GM12878 (cell line): ENCODE measurements around the gene WDR91. TPM values are rescaled to one million over a fixed set of nuclear protein-coding genes. Genes with fewer than 3 reads are reported as not detected.
A peak's percentile ranks its signal among the peaks of the same experiment; 100 is the strongest.

Source experiments
- CBX3 ChIP-seq: fragments of 200-600 bp; sonication (generic); IDR thresholded peaks from 2 replicates; pipeline ENCODE4 v1.6.1; 2016; ENCODE audit warnings: low read depth, borderline replicate concordance
- DPF2 ChIP-seq: fragments of 450-650 bp; IDR thresholded peaks from 2 replicates; pipeline ENCODE4 v1.6.1; 2017; ENCODE audit warnings: mild to moderate bottlenecking
- ESRRA ChIP-seq: IDR thresholded peaks from 2 replicates; pipeline ENCODE4 v1.6.1; 2012; ENCODE audit warnings: mild to moderate bottlenecking, low read length, improper control_type of control experiment
- HDAC6 ChIP-seq: fragments of 200-600 bp; sonication (generic); IDR thresholded peaks from one replicate; pipeline ENCODE4 v1.8.0; 2017; ENCODE audit warnings: antibody characterized with exemption; ENCODE audit not compliant: unreplicated experiment
- KAT2A ChIP-seq: conservative IDR thresholded peaks from 2 replicates; pipeline ENCODE4 v1.6.1; 2011; ENCODE audit warnings: low read depth, low read length; ENCODE audit not compliant: control insufficient read depth
- MXI1 ChIP-seq: fragments of 150-350 bp; IDR thresholded peaks from 2 replicates; pipeline ENCODE4 v1.6.1; 2011; ENCODE audit warnings: low read depth, mild to moderate bottlenecking, inconsistent platforms, low read length, improper control_type of control experiment
- NBN ChIP-seq: fragments of 450-650 bp; IDR thresholded peaks from 2 replicates; pipeline ENCODE4 v1.6.1; 2016
- NFIC ChIP-seq: IDR thresholded peaks from 2 replicates; pipeline ENCODE4 v1.6.1; 2012; ENCODE audit warnings: low read depth, mild to moderate bottlenecking, inconsistent platforms, low read length, moderate library complexity
- RAD21 ChIP-seq: IDR thresholded peaks from 2 replicates; pipeline ENCODE4 v1.6.1; 2011; ENCODE audit warnings: mild to moderate bottlenecking, low read depth, low read length, moderate library complexity; ENCODE audit not compliant: insufficient read depth
- RB1 ChIP-seq: fragments of 450-650 bp; formaldehyde crosslinking; IDR thresholded peaks from 2 replicates; pipeline ENCODE4 v1.6.1; 2017; ENCODE audit warnings: mild to moderate bottlenecking, borderline replicate concordance
- SMARCA5 ChIP-seq: fragments of 450-650 bp; IDR thresholded peaks from 2 replicates; pipeline ENCODE4 v1.6.1; 2017; ENCODE audit warnings: mild to moderate bottlenecking
- STAT3 ChIP-seq: IDR thresholded peaks from 2 replicates; pipeline ENCODE4 v1.6.1; 2011; ENCODE audit warnings: low read depth, low read length, improper control_type of control experiment
- SUPT20H ChIP-seq: IDR thresholded peaks from 2 replicates; pipeline ENCODE4 v1.6.1; 2011; ENCODE audit warnings: low read depth, mild to moderate bottlenecking, low read length, moderate library complexity, borderline replicate concordance; ENCODE audit not compliant: control insufficient read depth
- TAF1 ChIP-seq: IDR thresholded peaks from 2 replicates; pipeline ENCODE4 v1.6.1; 2011; ENCODE audit warnings: mild to moderate bottlenecking, low read depth, low read length, borderline replicate concordance
- TARDBP ChIP-seq: IDR thresholded peaks from 2 replicates; pipeline ENCODE4 v1.6.1; 2016; ENCODE audit warnings: borderline replicate concordance
- TBL1XR1 ChIP-seq: IDR thresholded peaks from 2 replicates; pipeline ENCODE4 v1.6.1; 2012; ENCODE audit warnings: low read depth, low read length, improper control_type of control experiment
- YBX1 ChIP-seq: fragments of 450-650 bp; IDR thresholded peaks from 2 replicates; pipeline ENCODE4 v1.6.1; 2016; ENCODE audit warnings: antibody characterized with exemption
- ZBTB40 ChIP-seq: fragments of 450-650 bp; IDR thresholded peaks from 2 replicates; pipeline ENCODE4 v1.6.1; 2016; ENCODE audit warnings: mild to moderate bottlenecking, moderate library complexity, borderline replicate concordance
- ZNF24 ChIP-seq: fragments of 450-650 bp; IDR thresholded peaks from 2 replicates; pipeline ENCODE4 v1.6.1; 2017; ENCODE audit warnings: antibody characterized with exemption, mild to moderate bottlenecking
- ZNF384 ChIP-seq: IDR thresholded peaks from 2 replicates; pipeline ENCODE4 v1.6.1; 2012; ENCODE audit warnings: low read depth, mild to moderate bottlenecking, low read length, improper control_type of control experiment, borderline replicate concordance
- ZNF622 ChIP-seq: fragments of 450-650 bp; IDR thresholded peaks from 2 replicates; pipeline ENCODE4 v1.6.1; 2017; ENCODE audit warnings: mild to moderate bottlenecking, inconsistent platforms
- polyA plus RNA-seq, 11 experiments: library from polyadenylated mRNA; depleted of rRNA in 4 of 11; unstranded in 6 of 11; stranded (reverse) in 5 of 11; fragments of >200 nt; fragmentation: Nextera tagmentation in 4 of 11; fragmentation: Illumina TruSeq in 1 of 11; extraction: Ambion mirVana in 4 of 11; extraction: Trizol in 1 of 11; gene quantifications; 1 replicate in 1 of 11; 2 replicates in 10 of 11; pipeline versions ENCODE4 v1.2.1 to v1.2.3, GENCODE V29; 2011 to 2016; ENCODE audit warnings: inconsistent platforms in 2 of 11, missing spikeins in 2 of 11, low read depth in 1 of 11
- total RNA-seq, 4 experiments: library from RNA; depleted of rRNA in 3 of 4; stranded (reverse); fragments of >200 nt in 3 of 4; fragmentation: Illumina TruSeq in 1 of 4; extraction: Trizol in 1 of 4; gene quantifications; 2 replicates each; pipeline versions ENCODE4 v1.2.1 to v1.2.3, GENCODE V29; 2013 to 2021
- TF ChIP-seq, protein P1 (sequence below): IDR thresholded peaks from 2 replicates; pipeline ENCODE4 v1.6.1; 2012; ENCODE audit warnings: low read depth, low read length, improper control_type of control experiment
- TF ChIP-seq, protein P2 (sequence below): fragments of 450-650 bp; IDR thresholded peaks from 2 replicates; pipeline ENCODE4 v1.6.1; 2017; ENCODE audit warnings: borderline replicate concordance
- TF ChIP-seq, protein P3 (sequence below): IDR thresholded peaks from 2 replicates; pipeline ENCODE4 v1.6.1; 2012; ENCODE audit warnings: low read length, inconsistent platforms
- TF ChIP-seq, protein P4 (sequence below): IDR thresholded peaks from 2 replicates; pipeline ENCODE4 v1.6.1; 2011; ENCODE audit warnings: low read depth, mild to moderate bottlenecking, low read length, moderate library complexity, borderline replicate concordance; ENCODE audit errors: extremely low read depth

WDR91 gene
- total and polyA plus RNA-seq, 10 of the 15 experiments (the other 5 are each of a cell fraction or from before 2014, with no cell fraction given) = 7.6 to 83.3 (median 16.5) TPM

DNA sequence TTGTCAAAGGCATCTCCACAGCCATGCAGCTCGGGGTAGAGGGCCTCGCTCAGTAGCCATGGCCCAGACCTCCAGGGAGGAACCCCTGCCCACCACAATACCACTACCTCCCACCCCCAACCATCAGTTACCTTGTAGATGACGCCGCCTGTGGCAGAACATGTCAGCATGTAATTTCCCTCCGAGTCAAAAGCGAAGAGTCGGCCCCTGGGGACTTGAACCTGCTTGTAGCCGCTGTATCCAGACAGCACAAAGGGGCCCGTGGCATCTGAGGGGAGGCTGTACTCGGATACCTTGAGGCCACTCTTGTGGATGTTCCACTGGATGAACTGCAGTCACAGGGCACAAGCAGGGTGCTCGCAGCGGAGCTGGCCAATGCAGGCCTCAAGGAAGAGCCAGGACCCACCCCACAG lies 24.5 kb downstream of the WDR91 start (continued):
- 0 out of 2 replicates have a peak, but pooled peaks have one; percentile 13 for TF ChIP-seq STAT3
- no peak for TF ChIP-seq HDAC6
- TF ChIP-seq DPF2 = peak; percentile 98
- peak; percentile 59; the same call in 1 of the 2 replicates for TF ChIP-seq TARDBP
- TF ChIP-seq KAT2A = no peak
- TF ChIP-seq, protein P1, sequence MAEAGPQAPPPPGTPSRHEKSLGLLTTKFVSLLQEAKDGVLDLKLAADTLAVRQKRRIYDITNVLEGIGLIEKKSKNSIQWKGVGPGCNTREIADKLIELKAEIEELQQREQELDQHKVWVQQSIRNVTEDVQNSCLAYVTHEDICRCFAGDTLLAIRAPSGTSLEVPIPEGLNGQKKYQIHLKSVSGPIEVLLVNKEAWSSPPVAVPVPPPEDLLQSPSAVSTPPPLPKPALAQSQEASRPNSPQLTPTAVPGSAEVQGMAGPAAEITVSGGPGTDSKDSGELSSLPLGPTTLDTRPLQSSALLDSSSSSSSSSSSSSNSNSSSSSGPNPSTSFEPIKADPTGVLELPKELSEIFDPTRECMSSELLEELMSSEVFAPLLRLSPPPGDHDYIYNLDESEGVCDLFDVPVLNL = no peak
- peak; percentile 76 for TF ChIP-seq TAF1
- TF ChIP-seq, protein P2, sequence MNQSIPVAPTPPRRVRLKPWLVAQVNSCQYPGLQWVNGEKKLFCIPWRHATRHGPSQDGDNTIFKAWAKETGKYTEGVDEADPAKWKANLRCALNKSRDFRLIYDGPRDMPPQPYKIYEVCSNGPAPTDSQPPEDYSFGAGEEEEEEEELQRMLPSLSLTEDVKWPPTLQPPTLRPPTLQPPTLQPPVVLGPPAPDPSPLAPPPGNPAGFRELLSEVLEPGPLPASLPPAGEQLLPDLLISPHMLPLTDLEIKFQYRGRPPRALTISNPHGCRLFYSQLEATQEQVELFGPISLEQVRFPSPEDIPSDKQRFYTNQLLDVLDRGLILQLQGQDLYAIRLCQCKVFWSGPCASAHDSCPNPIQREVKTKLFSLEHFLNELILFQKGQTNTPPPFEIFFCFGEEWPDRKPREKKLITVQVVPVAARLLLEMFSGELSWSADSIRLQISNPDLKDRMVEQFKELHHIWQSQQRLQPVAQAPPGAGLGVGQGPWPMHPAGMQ = no peak
- no peak for TF ChIP-seq ESRRA
- 0 out of 2 replicates have a peak, but pooled peaks have one; percentile 32 for TF ChIP-seq ZNF24
- no peak for TF ChIP-seq ZNF622
- TF ChIP-seq SUPT20H = no peak
- TF ChIP-seq RB1 = no peak
- TF ChIP-seq, protein P3, sequence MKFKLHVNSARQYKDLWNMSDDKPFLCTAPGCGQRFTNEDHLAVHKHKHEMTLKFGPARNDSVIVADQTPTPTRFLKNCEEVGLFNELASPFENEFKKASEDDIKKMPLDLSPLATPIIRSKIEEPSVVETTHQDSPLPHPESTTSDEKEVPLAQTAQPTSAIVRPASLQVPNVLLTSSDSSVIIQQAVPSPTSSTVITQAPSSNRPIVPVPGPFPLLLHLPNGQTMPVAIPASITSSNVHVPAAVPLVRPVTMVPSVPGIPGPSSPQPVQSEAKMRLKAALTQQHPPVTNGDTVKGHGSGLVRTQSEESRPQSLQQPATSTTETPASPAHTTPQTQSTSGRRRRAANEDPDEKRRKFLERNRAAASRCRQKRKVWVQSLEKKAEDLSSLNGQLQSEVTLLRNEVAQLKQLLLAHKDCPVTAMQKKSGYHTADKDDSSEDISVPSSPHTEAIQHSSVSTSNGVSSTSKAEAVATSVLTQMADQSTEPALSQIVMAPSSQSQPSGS = peak; percentile 81; the same call in 1 of the 2 replicates
- TF ChIP-seq SMARCA5 = no peak
- TF ChIP-seq, protein P4, sequence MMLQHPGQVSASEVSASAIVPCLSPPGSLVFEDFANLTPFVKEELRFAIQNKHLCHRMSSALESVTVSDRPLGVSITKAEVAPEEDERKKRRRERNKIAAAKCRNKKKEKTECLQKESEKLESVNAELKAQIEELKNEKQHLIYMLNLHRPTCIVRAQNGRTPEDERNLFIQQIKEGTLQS = no peak
- peak; percentile 97 for TF ChIP-seq NBN
- TF ChIP-seq RAD21 = peak; percentile 27; the same call in 1 of the 2 replicates
- TF ChIP-seq TBL1XR1 = peak; percentile 85; the same call in 1 of the 2 replicates
- TF ChIP-seq MXI1 = no peak
- no peak for TF ChIP-seq ZBTB40
- TF ChIP-seq CBX3 = no peak
- peak; percentile 88 for TF ChIP-seq NFIC
- no peak for TF ChIP-seq YBX1
- TF ChIP-seq ZNF384 = no peak
